Measurements from ENCODE around the gene CDC42EP4.

DNA sequence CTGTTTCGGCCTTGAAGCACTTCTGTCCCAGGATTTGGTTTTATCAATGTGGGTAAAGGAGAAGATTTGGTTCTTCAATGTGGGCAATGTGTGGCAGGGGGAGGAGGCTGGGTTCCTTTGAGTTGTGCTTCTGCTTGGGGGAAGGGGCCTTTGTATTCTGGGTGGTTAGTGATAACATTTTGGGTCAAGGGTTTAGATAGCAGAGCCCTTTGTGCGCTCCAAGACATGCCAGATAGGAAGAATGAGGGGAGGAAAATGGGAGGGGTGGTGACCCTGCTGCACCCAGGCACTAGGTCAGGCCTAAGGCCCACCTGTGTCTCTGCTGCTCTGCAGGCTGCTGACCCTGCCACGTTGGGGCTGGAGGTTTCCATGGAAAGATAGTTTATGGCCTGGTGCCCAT, 40.0 kb upstream of the CDC42EP4 start:
- TF ChIP-seq, protein P1, sequence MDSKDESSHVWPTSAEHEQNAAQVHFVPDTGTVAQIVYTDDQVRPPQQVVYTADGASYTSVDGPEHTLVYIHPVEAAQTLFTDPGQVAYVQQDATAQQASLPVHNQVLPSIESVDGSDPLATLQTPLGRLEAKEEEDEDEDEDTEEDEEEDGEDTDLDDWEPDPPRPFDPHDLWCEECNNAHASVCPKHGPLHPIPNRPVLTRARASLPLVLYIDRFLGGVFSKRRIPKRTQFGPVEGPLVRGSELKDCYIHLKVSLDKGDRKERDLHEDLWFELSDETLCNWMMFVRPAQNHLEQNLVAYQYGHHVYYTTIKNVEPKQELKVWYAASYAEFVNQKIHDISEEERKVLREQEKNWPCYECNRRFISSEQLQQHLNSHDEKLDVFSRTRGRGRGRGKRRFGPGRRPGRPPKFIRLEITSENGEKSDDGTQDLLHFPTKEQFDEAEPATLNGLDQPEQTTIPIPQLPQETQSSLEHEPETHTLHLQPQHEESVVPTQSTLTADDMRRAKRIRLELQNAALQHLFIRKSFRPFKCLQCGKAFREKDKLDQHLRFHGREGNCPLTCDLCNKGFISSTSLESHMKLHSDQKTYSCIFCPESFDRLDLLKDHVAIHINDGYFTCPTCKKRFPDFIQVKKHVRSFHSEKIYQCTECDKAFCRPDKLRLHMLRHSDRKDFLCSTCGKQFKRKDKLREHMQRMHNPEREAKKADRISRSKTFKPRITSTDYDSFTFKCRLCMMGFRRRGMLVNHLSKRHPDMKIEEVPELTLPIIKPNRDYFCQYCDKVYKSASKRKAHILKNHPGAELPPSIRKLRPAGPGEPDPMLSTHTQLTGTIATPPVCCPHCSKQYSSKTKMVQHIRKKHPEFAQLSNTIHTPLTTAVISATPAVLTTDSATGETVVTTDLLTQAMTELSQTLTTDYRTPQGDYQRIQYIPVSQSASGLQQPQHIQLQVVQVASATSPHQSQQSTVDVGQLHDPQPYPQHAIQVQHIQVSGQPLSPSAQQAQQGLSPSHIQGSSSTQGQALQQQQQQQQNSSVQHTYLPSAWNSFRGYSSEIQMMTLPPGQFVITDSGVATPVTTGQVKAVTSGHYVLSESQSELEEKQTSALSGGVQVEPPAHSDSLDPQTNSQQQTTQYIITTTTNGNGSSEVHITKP (tag by site-specific recombination; IDR thresholded peaks at IDR 0.05) = no peak
- TF ChIP-seq, protein P2, sequence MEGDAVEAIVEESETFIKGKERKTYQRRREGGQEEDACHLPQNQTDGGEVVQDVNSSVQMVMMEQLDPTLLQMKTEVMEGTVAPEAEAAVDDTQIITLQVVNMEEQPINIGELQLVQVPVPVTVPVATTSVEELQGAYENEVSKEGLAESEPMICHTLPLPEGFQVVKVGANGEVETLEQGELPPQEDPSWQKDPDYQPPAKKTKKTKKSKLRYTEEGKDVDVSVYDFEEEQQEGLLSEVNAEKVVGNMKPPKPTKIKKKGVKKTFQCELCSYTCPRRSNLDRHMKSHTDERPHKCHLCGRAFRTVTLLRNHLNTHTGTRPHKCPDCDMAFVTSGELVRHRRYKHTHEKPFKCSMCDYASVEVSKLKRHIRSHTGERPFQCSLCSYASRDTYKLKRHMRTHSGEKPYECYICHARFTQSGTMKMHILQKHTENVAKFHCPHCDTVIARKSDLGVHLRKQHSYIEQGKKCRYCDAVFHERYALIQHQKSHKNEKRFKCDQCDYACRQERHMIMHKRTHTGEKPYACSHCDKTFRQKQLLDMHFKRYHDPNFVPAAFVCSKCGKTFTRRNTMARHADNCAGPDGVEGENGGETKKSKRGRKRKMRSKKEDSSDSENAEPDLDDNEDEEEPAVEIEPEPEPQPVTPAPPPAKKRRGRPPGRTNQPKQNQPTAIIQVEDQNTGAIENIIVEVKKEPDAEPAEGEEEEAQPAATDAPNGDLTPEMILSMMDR (tag by site-specific recombination; IDR thresholded peaks at IDR 0.05) = no peak
- TF ChIP-seq ZNF335 (tag by site-specific recombination; conservative IDR thresholded peaks at IDR 0.05) = no peak
- TF ChIP-seq, protein P3, sequence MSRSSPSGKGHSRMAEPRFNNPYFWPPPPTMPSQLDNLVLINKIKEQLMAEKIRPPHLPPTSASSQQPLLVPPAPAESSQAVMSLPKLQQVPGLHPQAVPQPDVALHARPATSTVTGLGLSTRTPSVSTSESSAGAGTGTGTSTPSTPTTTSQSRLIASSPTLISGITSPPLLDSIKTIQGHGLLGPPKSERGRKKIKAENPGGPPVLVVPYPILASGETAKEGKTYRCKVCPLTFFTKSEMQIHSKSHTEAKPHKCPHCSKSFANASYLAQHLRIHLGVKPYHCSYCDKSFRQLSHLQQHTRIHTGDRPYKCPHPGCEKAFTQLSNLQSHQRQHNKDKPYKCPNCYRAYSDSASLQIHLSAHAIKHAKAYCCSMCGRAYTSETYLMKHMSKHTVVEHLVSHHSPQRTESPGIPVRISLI (tag by site-specific recombination; IDR thresholded peaks at IDR 0.05) = no peak
- TF ChIP-seq ZNF747 (tag by site-specific recombination; IDR thresholded peaks at IDR 0.05) = no peak
- TF ChIP-seq ZNF223 (tag by site-specific recombination; IDR thresholded peaks at IDR 0.05) = no peak
- TF ChIP-seq, protein P4, sequence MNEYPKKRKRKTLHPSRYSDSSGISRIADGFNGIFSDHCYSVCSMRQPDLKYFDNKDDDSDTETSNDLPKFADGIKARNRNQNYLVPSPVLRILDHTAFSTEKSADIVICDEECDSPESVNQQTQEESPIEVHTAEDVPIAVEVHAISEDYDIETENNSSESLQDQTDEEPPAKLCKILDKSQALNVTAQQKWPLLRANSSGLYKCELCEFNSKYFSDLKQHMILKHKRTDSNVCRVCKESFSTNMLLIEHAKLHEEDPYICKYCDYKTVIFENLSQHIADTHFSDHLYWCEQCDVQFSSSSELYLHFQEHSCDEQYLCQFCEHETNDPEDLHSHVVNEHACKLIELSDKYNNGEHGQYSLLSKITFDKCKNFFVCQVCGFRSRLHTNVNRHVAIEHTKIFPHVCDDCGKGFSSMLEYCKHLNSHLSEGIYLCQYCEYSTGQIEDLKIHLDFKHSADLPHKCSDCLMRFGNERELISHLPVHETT (tag by site-specific recombination; IDR thresholded peaks at IDR 0.05) = no peak
- TF ChIP-seq, protein P5, sequence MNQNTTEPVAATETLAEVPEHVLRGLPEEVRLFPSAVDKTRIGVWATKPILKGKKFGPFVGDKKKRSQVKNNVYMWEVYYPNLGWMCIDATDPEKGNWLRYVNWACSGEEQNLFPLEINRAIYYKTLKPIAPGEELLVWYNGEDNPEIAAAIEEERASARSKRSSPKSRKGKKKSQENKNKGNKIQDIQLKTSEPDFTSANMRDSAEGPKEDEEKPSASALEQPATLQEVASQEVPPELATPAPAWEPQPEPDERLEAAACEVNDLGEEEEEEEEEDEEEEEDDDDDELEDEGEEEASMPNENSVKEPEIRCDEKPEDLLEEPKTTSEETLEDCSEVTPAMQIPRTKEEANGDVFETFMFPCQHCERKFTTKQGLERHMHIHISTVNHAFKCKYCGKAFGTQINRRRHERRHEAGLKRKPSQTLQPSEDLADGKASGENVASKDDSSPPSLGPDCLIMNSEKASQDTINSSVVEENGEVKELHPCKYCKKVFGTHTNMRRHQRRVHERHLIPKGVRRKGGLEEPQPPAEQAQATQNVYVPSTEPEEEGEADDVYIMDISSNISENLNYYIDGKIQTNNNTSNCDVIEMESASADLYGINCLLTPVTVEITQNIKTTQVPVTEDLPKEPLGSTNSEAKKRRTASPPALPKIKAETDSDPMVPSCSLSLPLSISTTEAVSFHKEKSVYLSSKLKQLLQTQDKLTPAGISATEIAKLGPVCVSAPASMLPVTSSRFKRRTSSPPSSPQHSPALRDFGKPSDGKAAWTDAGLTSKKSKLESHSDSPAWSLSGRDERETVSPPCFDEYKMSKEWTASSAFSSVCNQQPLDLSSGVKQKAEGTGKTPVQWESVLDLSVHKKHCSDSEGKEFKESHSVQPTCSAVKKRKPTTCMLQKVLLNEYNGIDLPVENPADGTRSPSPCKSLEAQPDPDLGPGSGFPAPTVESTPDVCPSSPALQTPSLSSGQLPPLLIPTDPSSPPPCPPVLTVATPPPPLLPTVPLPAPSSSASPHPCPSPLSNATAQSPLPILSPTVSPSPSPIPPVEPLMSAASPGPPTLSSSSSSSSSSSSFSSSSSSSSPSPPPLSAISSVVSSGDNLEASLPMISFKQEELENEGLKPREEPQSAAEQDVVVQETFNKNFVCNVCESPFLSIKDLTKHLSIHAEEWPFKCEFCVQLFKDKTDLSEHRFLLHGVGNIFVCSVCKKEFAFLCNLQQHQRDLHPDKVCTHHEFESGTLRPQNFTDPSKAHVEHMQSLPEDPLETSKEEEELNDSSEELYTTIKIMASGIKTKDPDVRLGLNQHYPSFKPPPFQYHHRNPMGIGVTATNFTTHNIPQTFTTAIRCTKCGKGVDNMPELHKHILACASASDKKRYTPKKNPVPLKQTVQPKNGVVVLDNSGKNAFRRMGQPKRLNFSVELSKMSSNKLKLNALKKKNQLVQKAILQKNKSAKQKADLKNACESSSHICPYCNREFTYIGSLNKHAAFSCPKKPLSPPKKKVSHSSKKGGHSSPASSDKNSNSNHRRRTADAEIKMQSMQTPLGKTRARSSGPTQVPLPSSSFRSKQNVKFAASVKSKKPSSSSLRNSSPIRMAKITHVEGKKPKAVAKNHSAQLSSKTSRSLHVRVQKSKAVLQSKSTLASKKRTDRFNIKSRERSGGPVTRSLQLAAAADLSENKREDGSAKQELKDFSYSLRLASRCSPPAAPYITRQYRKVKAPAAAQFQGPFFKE (tag by site-specific recombination; IDR thresholded peaks at IDR 0.05; ENCODE audit: borderline replicate concordance) = no peak
- TF ChIP-seq RBAK (tag by site-specific recombination; IDR thresholded peaks at IDR 0.05) = no peak
- TF ChIP-seq, protein P6, sequence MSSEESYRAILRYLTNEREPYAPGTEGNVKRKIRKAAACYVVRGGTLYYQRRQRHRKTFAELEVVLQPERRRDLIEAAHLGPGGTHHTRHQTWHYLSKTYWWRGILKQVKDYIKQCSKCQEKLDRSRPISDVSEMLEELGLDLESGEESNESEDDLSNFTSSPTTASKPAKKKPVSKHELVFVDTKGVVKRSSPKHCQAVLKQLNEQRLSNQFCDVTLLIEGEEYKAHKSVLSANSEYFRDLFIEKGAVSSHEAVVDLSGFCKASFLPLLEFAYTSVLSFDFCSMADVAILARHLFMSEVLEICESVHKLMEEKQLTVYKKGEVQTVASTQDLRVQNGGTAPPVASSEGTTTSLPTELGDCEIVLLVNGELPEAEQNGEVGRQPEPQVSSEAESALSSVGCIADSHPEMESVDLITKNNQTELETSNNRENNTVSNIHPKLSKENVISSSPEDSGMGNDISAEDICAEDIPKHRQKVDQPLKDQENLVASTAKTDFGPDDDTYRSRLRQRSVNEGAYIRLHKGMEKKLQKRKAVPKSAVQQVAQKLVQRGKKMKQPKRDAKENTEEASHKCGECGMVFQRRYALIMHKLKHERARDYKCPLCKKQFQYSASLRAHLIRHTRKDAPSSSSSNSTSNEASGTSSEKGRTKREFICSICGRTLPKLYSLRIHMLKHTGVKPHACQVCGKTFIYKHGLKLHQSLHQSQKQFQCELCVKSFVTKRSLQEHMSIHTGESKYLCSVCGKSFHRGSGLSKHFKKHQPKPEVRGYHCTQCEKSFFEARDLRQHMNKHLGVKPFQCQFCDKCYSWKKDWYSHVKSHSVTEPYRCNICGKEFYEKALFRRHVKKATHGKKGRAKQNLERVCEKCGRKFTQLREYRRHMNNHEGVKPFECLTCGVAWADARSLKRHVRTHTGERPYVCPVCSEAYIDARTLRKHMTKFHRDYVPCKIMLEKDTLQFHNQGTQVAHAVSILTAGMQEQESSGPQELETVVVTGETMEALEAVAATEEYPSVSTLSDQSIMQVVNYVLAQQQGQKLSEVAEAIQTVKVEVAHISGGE (tag by site-specific recombination; conservative IDR thresholded peaks at IDR 0.05; ENCODE audit: low read depth) = no peak

Data from HEK293 (cell line).